IMR-90 (cell line): Measurements from ENCODE around the gene CARD8. TPM values are rescaled to one million over a fixed set of nuclear protein-coding genes. Genes with fewer than 3 reads are reported as not detected.

ENCODE experiments used
- ATAC-seq: fragments of 200-7000 bp; cut with Tn5 transposase; 2 replicates; pipeline ENCODE4 v1.9.1; 2020; ENCODE audit warnings: low read depth, mild to moderate bottlenecking, moderate library complexity
- BruUV-seq: library from RNA; stranded (reverse); fragments of 400-500 nt; replicated peaks from 2 replicates; lab custom pipeline; 2021; lab: Mats Ljungman, UMichigan
- CTCF ChIA-PET: fragments of 300-600 bp; formaldehyde crosslinking; extraction: SDS; loops from one replicate; lab custom pipeline; 2021; ENCODE audit warnings: antibody characterized with exemption; lab: Yijun Ruan, JAX
- POLR2A ChIA-PET: fragments of 300-600 bp; sonication (Branson Sonifier 250); formaldehyde crosslinking; loops from one replicate; lab custom pipeline; 2022; ENCODE audit warnings: antibody characterized with exemption; ENCODE audit not compliant: unreplicated experiment; lab: Charles Lee
- DNase-seq: peaks from one replicate; pipeline ENCODE4 v3.0.0; 2013
- H2AFZ ChIP-seq: replicated peaks from 2 replicates; pipeline ENCODE3; 2013; ENCODE audit warnings: low read length, mild to moderate bottlenecking; ENCODE audit not compliant: poor library complexity
- H2AK5ac ChIP-seq: 2 replicates; pipeline ENCODE4 v1.6.1; 2013; ENCODE audit warnings: low read depth, low read length, inconsistent platforms
- H2AK9ac ChIP-seq: replicated peaks from 2 replicates; pipeline ENCODE3; 2013; ENCODE audit warnings: mild to moderate bottlenecking, low read depth, low read length, moderate library complexity; ENCODE audit not compliant: poor library complexity
- H2BK120ac ChIP-seq: 2 replicates; pipeline ENCODE4 v1.6.1; 2013; ENCODE audit warnings: low read depth, low read length, inconsistent platforms
- H2BK15ac ChIP-seq: 3 replicates; pipeline ENCODE4 v1.6.1; 2013; ENCODE audit warnings: low read depth, low read length, inconsistent platforms
- H2BK20ac ChIP-seq: 2 replicates; pipeline ENCODE4 v1.6.1; 2013; ENCODE audit warnings: low read depth, mild to moderate bottlenecking, inconsistent platforms, low read length, moderate library complexity
- H2BK5ac ChIP-seq: 2 replicates; pipeline ENCODE4 v1.6.1; 2013; ENCODE audit warnings: mild to moderate bottlenecking, low read depth, low read length, inconsistent platforms; ENCODE audit not compliant: poor library complexity, severe bottlenecking
- H3K14ac ChIP-seq: replicated peaks from 2 replicates; pipeline ENCODE4 v1.6.1; 2013; ENCODE audit warnings: low read depth, low read length, inconsistent platforms
- H3K18ac ChIP-seq: 2 replicates; pipeline ENCODE4 v1.6.1; 2013; ENCODE audit warnings: low read depth, low read length, control low read depth
- H3K23ac ChIP-seq: 2 replicates; pipeline ENCODE4 v1.6.1; 2013; ENCODE audit warnings: low read depth, low read length, inconsistent platforms
- H3K27ac ChIP-seq: 2 replicates; pipeline ENCODE4 v1.5.1; 2013; ENCODE audit warnings: mild to moderate bottlenecking, control low read depth, low read length; ENCODE audit not compliant: insufficient read depth
- H3K27me3 ChIP-seq: 2 replicates; pipeline ENCODE4 v1.6.1; 2013; ENCODE audit warnings: low read length; ENCODE audit not compliant: control insufficient read depth, insufficient read depth
- H3K36me3 ChIP-seq: 2 replicates; pipeline ENCODE4 v1.6.1; 2013; ENCODE audit warnings: low read length, mixed read lengths; ENCODE audit not compliant: control insufficient read depth, insufficient read depth
- H3K4ac ChIP-seq: 2 replicates; pipeline ENCODE4 v1.6.1; 2013; ENCODE audit warnings: low read depth, low read length, inconsistent platforms
- H3K4me1 ChIP-seq: 2 replicates; pipeline ENCODE4 v1.6.1; 2013; ENCODE audit warnings: low read length, mixed read lengths; ENCODE audit not compliant: control insufficient read depth, insufficient read depth
- H3K4me2 ChIP-seq: 2 replicates; pipeline ENCODE4 v1.6.1; 2013; ENCODE audit warnings: low read depth, mild to moderate bottlenecking, control low read depth, low read length, moderate library complexity
- H3K4me3 ChIP-seq: 2 replicates; pipeline ENCODE4 v1.5.1; 2013; ENCODE audit warnings: low read depth, mild to moderate bottlenecking, control low read depth, low read length, moderate library complexity; ENCODE audit not compliant: insufficient read depth
- H3K56ac ChIP-seq: 2 replicates; pipeline ENCODE4 v1.6.1; 2013; ENCODE audit warnings: low read length, inconsistent platforms; ENCODE audit not compliant: insufficient read depth; ENCODE audit errors: extremely low read depth
- H3K79me1 ChIP-seq, 2 experiments: 2 replicates each; pipeline ENCODE4 v1.6.1; 2013; ENCODE audit warnings: low read length in 2 of 2, inconsistent platforms in 1 of 2, low read depth in 1 of 2
- H3K9ac ChIP-seq: 2 replicates; pipeline ENCODE4 v1.6.1; 2013; ENCODE audit warnings: low read depth, low read length, control low read depth
- H3K9me1 ChIP-seq: 2 replicates; pipeline ENCODE4 v1.6.1; 2013; ENCODE audit warnings: low read length, inconsistent platforms; ENCODE audit not compliant: insufficient read depth
- H3K9me3 ChIP-seq: 2 replicates; pipeline ENCODE4 v1.6.1; 2013; ENCODE audit warnings: low read length; ENCODE audit not compliant: control insufficient read depth, insufficient read depth
- H4K20me1 ChIP-seq: 2 replicates; pipeline ENCODE4 v1.6.1; 2013; ENCODE audit warnings: low read length, inconsistent platforms; ENCODE audit not compliant: insufficient read depth
- H4K5ac ChIP-seq: 2 replicates; pipeline ENCODE4 v1.6.1; 2013; ENCODE audit warnings: mild to moderate bottlenecking, low read depth, low read length, control low read depth
- H4K8ac ChIP-seq, 2 experiments: 2 replicates each; pipeline ENCODE4 v1.6.1; 2013; ENCODE audit warnings: low read depth in 2 of 2, low read length in 2 of 2, control low read depth in 1 of 2, inconsistent platforms in 1 of 2
- H4K91ac ChIP-seq: 2 replicates; pipeline ENCODE4 v1.6.1; 2013; ENCODE audit warnings: low read depth, low read length, inconsistent platforms; ENCODE audit not compliant: insufficient read depth
- BHLHE40 ChIP-seq: fragments of 150-350 bp; IDR thresholded peaks from 2 replicates; pipeline ENCODE4 v1.6.1; 2016; ENCODE audit warnings: mild to moderate bottlenecking, low read depth, low read length
- CEBPB ChIP-seq: IDR thresholded peaks from 2 replicates; pipeline ENCODE4 v1.6.1; 2012; ENCODE audit warnings: low read depth, low read length, improper control_type of control experiment
- CHD1 ChIP-seq: IDR thresholded peaks from 2 replicates; pipeline ENCODE4 v1.6.1; 2012; ENCODE audit warnings: low read depth, low read length, improper control_type of control experiment
- CTCF ChIP-seq: conservative IDR thresholded peaks from 2 replicates; pipeline ENCODE4 v1.5.1; 2012; ENCODE audit warnings: mild to moderate bottlenecking, low read depth, low read length, improper control_type of control experiment
- ELK1 ChIP-seq: fragments of 150-350 bp; IDR thresholded peaks from 2 replicates; pipeline ENCODE4 v1.6.1; 2016; ENCODE audit warnings: low read depth, mild to moderate bottlenecking, low read length, moderate library complexity, borderline replicate concordance
- FOS ChIP-seq: fragments of 150-350 bp; IDR thresholded peaks from 2 replicates; pipeline ENCODE4 v1.6.1; 2016; ENCODE audit warnings: low read depth, low read length
- MAFK ChIP-seq: IDR thresholded peaks from 2 replicates; pipeline ENCODE4 v1.6.1; 2012; ENCODE audit warnings: low read depth, low read length, improper control_type of control experiment
- MAZ ChIP-seq: IDR thresholded peaks from 2 replicates; pipeline ENCODE4 v1.6.1; 2012; ENCODE audit warnings: low read depth, mild to moderate bottlenecking, low read length, improper control_type of control experiment, moderate library complexity, borderline replicate concordance
- MXI1 ChIP-seq: IDR thresholded peaks from 2 replicates; pipeline ENCODE4 v1.6.1; 2012; ENCODE audit warnings: low read depth, mild to moderate bottlenecking, low read length, moderate library complexity, borderline replicate concordance
- NFE2L2 ChIP-seq: fragments of 150-350 bp; IDR thresholded peaks from 2 replicates; pipeline ENCODE4 v1.6.1; 2016; ENCODE audit warnings: low read depth, mild to moderate bottlenecking, low read length
- POLR2A ChIP-seq: IDR thresholded peaks from 2 replicates; pipeline ENCODE4 v1.6.1; 2012; ENCODE audit warnings: mild to moderate bottlenecking, low read depth, low read length
- RAD21 ChIP-seq: IDR thresholded peaks from 2 replicates; pipeline ENCODE4 v1.6.1; 2012; ENCODE audit warnings: low read length, improper control_type of control experiment
- RCOR1 ChIP-seq: IDR thresholded peaks from 2 replicates; pipeline ENCODE4 v1.6.1; 2012; ENCODE audit warnings: mild to moderate bottlenecking, low read length, improper control_type of control experiment; ENCODE audit not compliant: insufficient replicate concordance
- RFX5 ChIP-seq: IDR thresholded peaks from 2 replicates; pipeline ENCODE4 v1.8.0; 2012; ENCODE audit warnings: low read depth, mild to moderate bottlenecking, low read length, moderate library complexity
- SMC3 ChIP-seq: fragments of 150-350 bp; IDR thresholded peaks from 2 replicates; pipeline ENCODE4 v1.6.1; 2016; ENCODE audit warnings: low read depth, mild to moderate bottlenecking, antibody characterized with exemption, low read length, moderate library complexity
- USF2 ChIP-seq: fragments of 150-350 bp; IDR thresholded peaks from 2 replicates; pipeline ENCODE4 v1.6.1; 2017; ENCODE audit warnings: mild to moderate bottlenecking, antibody characterized with exemption, low read length, low read depth
- WGBS, 2 experiments: methylation state at CpG; one replicate each; pipeline versions ENCODE4 v1.1.5 to v1.1.7; 2013; ENCODE audit warnings: missing lambda C conversion rate in 2 of 2; ENCODE audit not compliant: insufficient read length in 1 of 2; ENCODE audit errors: extremely low coverage in 2 of 2; 5-methylcytosine and 5-hydroxymethylcytosine counted together
- dilution Hi-C: fragments of 300-500 bp; cut with HindIII; formaldehyde crosslinking; loops from one replicate; pipeline ENCODE4 v1.14.3; 2018; ENCODE audit warnings: low sequenced_read_pairs; ENCODE audit not compliant: unreplicated experiment
- in situ Hi-C: fragments of 300-500 bp; cut with MboI; formaldehyde crosslinking; loops from 3 replicates; pipeline ENCODE4 v1.14.3; 2019; ENCODE audit warnings: low sequenced_read_pairs, inconsistent platforms, mixed read lengths
- intact Hi-C: fragments of 100-400 bp; cut with micrococcal nuclease; formaldehyde crosslinking; loops from 2 replicates; pipeline ENCODE4 v1.10.0; 2022
- polyA plus RNA-seq, 3 experiments: library from polyadenylated mRNA; depleted of rRNA; stranded (reverse); fragments of >200 nt; gene quantifications; 2 replicates each; pipeline ENCODE4 v1.2.3, GENCODE V29; 2012; ENCODE audit warnings: low replicate concordance in 1 of 3
- total RNA-seq: library from RNA; depleted of rRNA; stranded (reverse); fragments of >200 nt; gene quantifications from 2 replicates; pipeline ENCODE4 v1.2.3, GENCODE V29; 2012

Gene CARD8
- total and polyA plus RNA-seq, 2 of the 4 experiments (the other 2 are of a cell fraction): 11.3 to 15.5 TPM

- Histone ChIP-seq H2BK120ac (no peak overlapping the region), H3K23ac (no peak overlapping the region), H4K91ac (no peak overlapping the region), H4K5ac (no peak overlapping the region), H2AFZ (no peak overlapping the region), H3K9ac (no peak overlapping the region), H2BK20ac (no peak overlapping the region), H2AK9ac (no peak overlapping the region), H3K27ac (no peak overlapping the region), H3K9me1 (peaks cover 9% of the 10 kb centered on the region), H3K4me3 (no peak overlapping the region), H3K4me1 (no peaks in the 10 kb centered on the region), H3K9me3 (no peaks in the 10 kb centered on the region), H3K56ac (no peak overlapping the region), H3K4me2 (no peak overlapping the region), H3K27me3 (no peaks in the 10 kb centered on the region), H3K14ac (no peak overlapping the region), H2BK15ac (no peak overlapping the region), H4K20me1 (no peaks in the 10 kb centered on the region; the same call in 1 of the 2 replicates), H4K8ac (no peak overlapping the region), H3K36me3 (peaks cover 5% of the 10 kb centered on the region), H3K4ac (no peak overlapping the region), H2BK5ac (no peak overlapping the region), H3K79me1 (peaks cover 0 to 8% of the 10 kb centered on the region in 2 experiments; a peak in 2 of 4 replicates), H2AK5ac (no peak overlapping the region), H3K18ac (no peak overlapping the region)
- CTCF ChIA-PET: interaction anchor here (1.2 kb wide), 1 partner anchor 13 kb away, joined by 3 read pairs; no protein-coding TSS in a partner anchor
- WGBS, 2 experiments: 80% methylated on average over 1 of the region's 3 CpGs; no CpG with 5 or more reads in 1 of the 2 experiments
- TF ChIP-seq MXI1 (no peak), USF2 (no peak), NFE2L2 (no peak), SMC3 (no peak), CHD1 (no peak), MAZ (no peak), CTCF (no peak), CEBPB (no peak), BHLHE40 (no peak), MAFK (no peak), FOS (no peak), ELK1 (no peak), RFX5 (no peak), RCOR1 (no peak), RAD21 (no peak), POLR2A (no peak)
- POLR2A ChIA-PET: no interaction called here
- DNase-seq: no peak
- no TSS peak for BruUV-seq
- intact Hi-C loops: no loop called here
- ATAC-seq: no peak
- dilution Hi-C loops: no loop called here
- in situ Hi-C loops: no loop called here
Measured at GRCh38 chr19:48190885-48191284, 64.8 kb downstream of the CARD8 start.
